ENCODE measurements around the gene LRRC41. TPM values are rescaled to one million over a fixed set of nuclear protein-coding genes. Genes with fewer than 3 reads are reported as not detected.
"Not testable (repeated sequence)": the region's sequence is repeated elsewhere in the genome, so short reads cannot be mapped to it uniquely, and the experiment has no call there.

Gene LRRC41
- total and polyA plus RNA-seq, 4 experiments from 2014 or later = 31.8 to 66.1 (median 39.9) TPM

- POLR2A ChIA-PET (ENCODE audit: partially characterized antibody) = no interaction called here
- intact Hi-C loops (cut with micrococcal nuclease) = no loop called here
- CTCF ChIA-PET (ENCODE audit: partially characterized antibody) = interaction anchor here (1.1 to 1.9 kb wide), 4 partner anchors 10 to 31 kb away, joined by 3 to 6 read pairs (median 4); partner anchors contain the start of genes LRRC41 and UQCRH
- no peak overlapping the region for H3K27ac Mint-ChIP-seq
- no peaks in the 10 kb centered on the region for H3K27me3 Mint-ChIP-seq
- H3K27me3 ChIP-seq (ENCODE audit: insufficient read depth, low read length) = no peaks in the 10 kb centered on the region
- H3K36me3 ChIP-seq (ENCODE audit: insufficient read depth, low read length) = no peaks in the 10 kb centered on the region
- H3K9me3 ChIP-seq (ENCODE audit: control insufficient read depth in 1 of 2, low read length in 2 of 2) = no peaks in the 10 kb centered on the region
- no peak overlapping the region for H3K4me3 ChIP-seq (ENCODE audit: low read length in 2 of 2)
- H3K4me1 Mint-ChIP-seq = peaks cover 0 to 4% (median 0%) of the 10 kb centered on the region in 4 donors
- H3K4me1 ChIP-seq (ENCODE audit: insufficient read depth, low read length) = no peaks in the 10 kb centered on the region
- no peak overlapping the region for H3K27ac ChIP-seq (ENCODE audit: low read depth, low read length)
- H3K36me3 Mint-ChIP-seq = no peaks in the 10 kb centered on the region
- no peak for DNase-seq
- H3K4me3 Mint-ChIP-seq = no peak overlapping the region
- no peaks in the 10 kb centered on the region for H3K9me3 Mint-ChIP-seq
Observed at GRCh38 chr1:46334030-46334384, 30.6 kb upstream of the LRRC41 start.

DNA sequence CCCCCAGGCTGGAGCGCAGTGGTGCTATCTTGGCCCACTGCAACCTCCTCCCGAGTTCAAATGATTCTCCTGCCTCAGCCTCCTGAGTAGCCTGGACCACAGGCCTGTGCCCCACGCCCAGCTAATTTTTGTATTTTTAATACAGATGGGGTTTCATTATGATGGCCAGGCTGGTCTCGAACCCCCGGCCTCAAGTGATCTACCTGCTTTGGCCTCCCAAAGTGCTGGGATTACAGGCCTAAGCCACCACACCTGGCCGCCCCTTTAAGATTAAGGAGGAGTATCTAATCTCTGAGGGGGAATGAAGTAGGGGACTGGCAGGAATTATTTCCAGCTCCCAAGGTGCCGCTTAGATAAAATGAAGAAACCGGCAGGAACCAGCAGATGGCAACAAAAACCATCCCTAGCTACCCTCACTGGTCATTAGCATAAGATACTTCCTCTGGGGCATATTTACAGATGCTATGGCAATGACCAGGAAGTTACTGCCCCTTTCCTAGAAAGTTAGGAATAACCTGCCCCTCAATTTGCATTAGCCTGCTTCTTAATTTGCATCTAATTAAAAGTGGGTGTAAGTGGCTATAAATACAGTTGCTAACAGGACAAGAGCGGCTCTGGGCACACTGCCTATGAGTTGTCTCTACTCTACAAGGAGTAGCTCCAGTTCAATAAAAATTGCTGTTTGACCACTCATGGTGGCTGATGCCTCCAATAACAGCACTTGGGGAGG is 30.0 kb upstream of the LRRC41 start:
- ChIA-PET POLR2A (ENCODE audit: partially characterized antibody) (no interaction called here), CTCF (ENCODE audit: partially characterized antibody) (interaction anchor here (1.1 to 1.9 kb wide), 4 partner anchors 11 to 30 kb away, joined by 3 to 6 read pairs (median 4); partner anchors contain the start of genes LRRC41 and UQCRH)
- H3K36me3 ChIP-seq (ENCODE audit: insufficient read depth, low read length) = no peaks in the 10 kb centered on the region
- Mint-ChIP-seq H3K9me3 (no peaks in the 10 kb centered on the region), H3K36me3 (no peaks in the 10 kb centered on the region), H3K27ac (no peak overlapping the region), H3K4me1 (no peaks in the 10 kb centered on the region), H3K4me3 (no peak overlapping the region), H3K27me3 (no peaks in the 10 kb centered on the region)
- H3K27ac ChIP-seq (ENCODE audit: low read depth, low read length) = no peak overlapping the region
- no peaks in the 10 kb centered on the region for H3K4me1 ChIP-seq (ENCODE audit: insufficient read depth, low read length)
- H3K4me3 ChIP-seq (ENCODE audit: low read length in 2 of 2) = no peak overlapping the region
- no peak for DNase-seq
- H3K9me3 ChIP-seq (ENCODE audit: control insufficient read depth in 1 of 2, low read length in 2 of 2) = no peaks in the 10 kb centered on the region
- intact Hi-C loops (cut with micrococcal nuclease) = no loop called here
- H3K27me3 ChIP-seq (ENCODE audit: insufficient read depth, low read length) = no peaks in the 10 kb centered on the region

- POLR2A ChIA-PET (ENCODE audit: partially characterized antibody); H3K27me3 Mint-ChIP-seq; H3K4me1 ChIP-seq (ENCODE audit: insufficient read depth, low read length); H3K4me3 ChIP-seq (ENCODE audit: low read length in 2 of 2); H3K36me3 ChIP-seq (ENCODE audit: insufficient read depth, low read length); H3K27me3 ChIP-seq (ENCODE audit: insufficient read depth, low read length); intact Hi-C loops (cut with micrococcal nuclease); DNase-seq; H3K4me3 Mint-ChIP-seq; H3K27ac Mint-ChIP-seq; H3K9me3 ChIP-seq (ENCODE audit: control insufficient read depth in 1 of 2, low read length in 2 of 2); H3K36me3 Mint-ChIP-seq; H3K4me1 Mint-ChIP-seq; CTCF ChIA-PET (ENCODE audit: partially characterized antibody); H3K9me3 Mint-ChIP-seq; H3K27ac ChIP-seq (ENCODE audit: low read depth, low read length): not testable (repeated sequence)
Observed at GRCh38 chr1:46331786-46332540, 28.5 kb upstream of the LRRC41 start.

GRCh38 chr1:46330381-46330780 is 27.0 kb upstream of the LRRC41 start:
- H3K27me3 ChIP-seq (ENCODE audit: insufficient read depth, low read length); H3K36me3 ChIP-seq (ENCODE audit: insufficient read depth, low read length); intact Hi-C loops (cut with micrococcal nuclease); H3K4me3 ChIP-seq (ENCODE audit: low read length in 2 of 2); H3K27me3 Mint-ChIP-seq; CTCF ChIA-PET (ENCODE audit: partially characterized antibody); H3K36me3 Mint-ChIP-seq; H3K4me1 ChIP-seq (ENCODE audit: insufficient read depth, low read length); H3K27ac ChIP-seq (ENCODE audit: low read depth, low read length); H3K4me3 Mint-ChIP-seq; H3K27ac Mint-ChIP-seq; H3K9me3 ChIP-seq (ENCODE audit: control insufficient read depth in 1 of 2, low read length in 2 of 2); POLR2A ChIA-PET (ENCODE audit: partially characterized antibody); H3K4me1 Mint-ChIP-seq; DNase-seq; H3K9me3 Mint-ChIP-seq: not testable (repeated sequence)

DNA sequence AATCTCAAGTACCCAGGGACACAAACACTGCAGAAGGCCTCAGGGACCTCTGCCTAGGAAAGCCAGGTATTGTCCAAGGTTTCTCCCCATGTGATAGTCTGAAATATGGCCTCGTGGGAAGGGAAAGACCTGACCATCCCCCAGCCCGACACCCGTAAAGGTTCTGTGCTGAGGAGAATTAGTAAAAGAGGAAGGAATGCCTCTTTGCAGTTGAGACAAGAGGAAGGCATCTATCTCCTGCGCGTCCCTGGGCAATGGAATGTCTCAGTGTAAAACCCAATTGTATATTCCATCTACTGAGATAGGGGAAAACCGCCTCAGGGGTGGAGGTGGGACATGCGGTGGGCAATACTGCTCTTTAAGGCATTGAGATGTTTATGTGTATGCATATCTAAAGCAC is 26.4 kb upstream of the LRRC41 start:
- H3K27me3 Mint-ChIP-seq; H3K36me3 ChIP-seq (ENCODE audit: insufficient read depth, low read length); H3K9me3 ChIP-seq (ENCODE audit: control insufficient read depth in 1 of 2, low read length in 2 of 2); H3K36me3 Mint-ChIP-seq; H3K4me3 Mint-ChIP-seq; H3K4me1 Mint-ChIP-seq; H3K27ac ChIP-seq (ENCODE audit: low read depth, low read length); POLR2A ChIA-PET (ENCODE audit: partially characterized antibody); intact Hi-C loops (cut with micrococcal nuclease); H3K27me3 ChIP-seq (ENCODE audit: insufficient read depth, low read length); H3K27ac Mint-ChIP-seq; H3K4me3 ChIP-seq (ENCODE audit: low read length in 2 of 2); DNase-seq; H3K9me3 Mint-ChIP-seq; H3K4me1 ChIP-seq (ENCODE audit: insufficient read depth, low read length): not testable (repeated sequence)
- CTCF ChIA-PET (ENCODE audit: partially characterized antibody) = interaction anchor here (1.5 kb wide), 1 partner anchor 18 kb away, joined by 4 read pairs; no protein-coding TSS in a partner anchor

DNA sequence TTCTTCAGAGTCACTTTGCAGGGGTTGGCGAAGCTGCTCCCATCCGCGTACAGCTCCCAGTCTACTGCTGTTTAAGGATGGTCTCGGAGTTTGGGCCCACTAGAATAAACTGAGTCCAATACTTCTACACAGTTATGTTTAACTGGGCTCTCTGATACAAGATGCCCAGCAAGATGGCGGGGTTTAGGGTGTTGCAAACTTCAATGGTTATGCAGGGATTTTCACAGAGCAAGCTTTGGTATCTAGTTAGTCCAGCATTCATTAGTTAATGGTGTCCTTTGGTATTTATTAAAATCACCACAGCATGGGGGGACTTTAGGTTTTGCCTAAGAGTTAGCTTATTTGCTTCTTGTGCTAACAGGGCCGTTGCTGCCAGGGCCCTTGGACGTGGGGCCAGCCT is 24.8 kb upstream of the LRRC41 start:
- POLR2A ChIA-PET (ENCODE audit: partially characterized antibody) = interaction anchor here (0.7 kb wide), 1 partner anchor 140 kb away, joined by 4 read pairs; no protein-coding TSS in a partner anchor
- H3K27ac ChIP-seq (ENCODE audit: low read depth, low read length); intact Hi-C loops (cut with micrococcal nuclease); H3K4me1 Mint-ChIP-seq; CTCF ChIA-PET (ENCODE audit: partially characterized antibody); H3K4me3 Mint-ChIP-seq; H3K27me3 Mint-ChIP-seq; H3K27ac Mint-ChIP-seq; H3K4me3 ChIP-seq (ENCODE audit: low read length in 2 of 2); H3K4me1 ChIP-seq (ENCODE audit: insufficient read depth, low read length); H3K36me3 Mint-ChIP-seq; DNase-seq; H3K36me3 ChIP-seq (ENCODE audit: insufficient read depth, low read length); H3K9me3 Mint-ChIP-seq; H3K27me3 ChIP-seq (ENCODE audit: insufficient read depth, low read length); H3K9me3 ChIP-seq (ENCODE audit: control insufficient read depth in 1 of 2, low read length in 2 of 2): not testable (repeated sequence)

DNA sequence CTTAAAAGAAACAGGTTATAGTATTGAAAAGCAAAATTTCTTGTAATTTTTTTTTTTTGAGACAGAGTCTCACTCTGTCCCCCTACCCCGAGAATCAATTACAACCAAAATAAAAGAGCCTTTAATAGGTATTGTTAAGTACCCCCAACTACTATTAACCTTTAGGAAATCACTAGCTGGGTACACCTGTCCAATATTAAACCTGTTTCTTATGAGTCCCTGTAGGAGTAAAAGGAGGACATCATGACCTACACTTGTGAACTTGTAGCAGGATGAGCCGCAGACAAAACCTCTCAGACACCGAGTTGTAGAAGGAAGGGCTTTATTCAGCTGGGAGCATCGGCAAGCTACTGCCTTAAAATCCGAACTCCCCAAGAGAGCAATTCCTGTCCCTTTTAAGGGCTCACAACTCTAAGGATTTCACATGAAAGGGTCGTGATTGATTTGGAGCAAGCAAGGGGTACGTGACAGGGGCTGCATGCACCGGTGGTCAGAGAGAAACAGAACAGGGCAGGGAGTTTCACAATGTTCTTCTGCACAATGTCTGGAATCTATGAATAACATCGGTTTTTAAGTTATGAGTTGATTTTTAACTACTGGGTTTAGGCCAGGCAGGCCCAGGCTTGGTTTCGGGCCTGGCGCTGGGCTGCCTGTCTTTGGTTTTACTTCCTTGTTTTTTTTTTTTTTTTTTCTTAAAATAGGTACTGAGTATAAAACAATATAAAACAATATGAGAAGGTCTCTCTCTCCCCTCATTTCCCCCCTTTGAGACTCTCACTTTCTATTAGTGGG is 22.1 kb upstream of the LRRC41 start:
- H3K36me3 Mint-ChIP-seq; H3K27ac Mint-ChIP-seq; POLR2A ChIA-PET (ENCODE audit: partially characterized antibody); H3K4me1 ChIP-seq (ENCODE audit: insufficient read depth, low read length); H3K4me3 Mint-ChIP-seq; H3K9me3 Mint-ChIP-seq; H3K4me1 Mint-ChIP-seq; H3K27ac ChIP-seq (ENCODE audit: low read depth, low read length); H3K27me3 ChIP-seq (ENCODE audit: insufficient read depth, low read length); CTCF ChIA-PET (ENCODE audit: partially characterized antibody); H3K27me3 Mint-ChIP-seq; H3K4me3 ChIP-seq (ENCODE audit: low read length in 2 of 2); DNase-seq; H3K36me3 ChIP-seq (ENCODE audit: insufficient read depth, low read length); intact Hi-C loops (cut with micrococcal nuclease); H3K9me3 ChIP-seq (ENCODE audit: control insufficient read depth in 1 of 2, low read length in 2 of 2): not testable (repeated sequence)

Measured in CD4-positive, alpha-beta memory T cell (primary cell).